SH-SY5Y (cell line): ENCODE results near the gene NOD1.

Experiments used
- GATA2 ChIP-seq: IDR thresholded peaks from 2 replicates; pipeline ENCODE4 v1.6.1; 2011; ENCODE audit warnings: mild to moderate bottlenecking, low read depth, low read length
- GATA3 ChIP-seq: IDR thresholded peaks from 2 replicates; pipeline ENCODE4 v1.6.1; 2011; ENCODE audit warnings: low read depth, mild to moderate bottlenecking, low read length, moderate library complexity

GRCh38 chr7:30453016-30453415, 25.6 kb downstream of the NOD1 start:
- TF ChIP-seq GATA2 (no peak), GATA3 (no peak)
